T-helper 17 cell (primary cell): Measurements from ENCODE around the gene SMARCB1. TPM values are rescaled to one million over a fixed set of nuclear protein-coding genes. Genes with fewer than 3 reads are reported as not detected.
A peak's percentile ranks its signal among the peaks of the same experiment; 100 is the strongest.

Source experiments
- ATAC-seq: fragments of 150-1000 bp; cut with Tn5 transposase; 2 replicates; pipeline ENCODE4 v1.10.0; 2021; ENCODE audit warnings: mild to moderate bottlenecking, moderate library complexity
- DNase-seq, 3 donors: peaks; one replicate each; pipeline versions ENCODE4 v3.0.0 to v3.0.0-alpha.2; 2020 to 2021
- H3K9me3 ChIP-seq: one replicate; pipeline ENCODE4 v1.7.0; 2013; ENCODE audit warnings: low read length, mild to moderate bottlenecking; ENCODE audit not compliant: control insufficient read depth, poor library complexity, severe bottlenecking
- H3K27ac Mint-ChIP-seq: one replicate; pipeline ENCODE4 v1.8.0; 2022; ENCODE audit warnings: mild to moderate bottlenecking, moderate library complexity, mixed read lengths
- H3K27me3 Mint-ChIP-seq: one replicate; pipeline ENCODE4 v1.8.0; 2022; ENCODE audit warnings: mixed read lengths
- H3K36me3 Mint-ChIP-seq: one replicate; pipeline ENCODE4 v1.8.0; 2022; ENCODE audit warnings: low read depth, mixed read lengths
- H3K4me1 Mint-ChIP-seq: one replicate; pipeline ENCODE4 v1.8.0; 2022; ENCODE audit warnings: mild to moderate bottlenecking, mixed read lengths
- H3K4me3 Mint-ChIP-seq: one replicate; pipeline ENCODE4 v1.8.0; 2022; ENCODE audit warnings: mild to moderate bottlenecking, moderate library complexity, mixed read lengths
- total RNA-seq, 4 donors: library from RNA in 2 of 4; stranded (reverse) in 2 of 4; gene quantifications; one replicate each; pipeline ENCODE4 v1.2.3 and lab custom pipeline; 2022 to 2026

Gene SMARCB1
- total RNA-seq, 2 donors from 2014 or later: 45.0 to 53.6 TPM

GRCh38 chr22:23767303-23767672 is 19.5 kb upstream of the SMARCB1 start:
- peak overlapping the region; percentile 86 for H3K4me3 Mint-ChIP-seq
- no peak overlapping the region for H3K27ac Mint-ChIP-seq
- no peaks in the 10 kb centered on the region for H3K36me3 Mint-ChIP-seq
- H3K9me3 ChIP-seq: no peaks in the 10 kb centered on the region
- H3K4me1 Mint-ChIP-seq: peaks cover 20% of the 10 kb centered on the region
- no peak for DNase-seq
- no peaks in the 10 kb centered on the region for H3K27me3 Mint-ChIP-seq
- no peak for ATAC-seq

- no peaks in the 10 kb centered on the region for H3K27me3 Mint-ChIP-seq
- no peak within 1 kb of the TSS for H3K27ac Mint-ChIP-seq
- peak within 1 kb of the TSS; percentile 86 for H3K4me3 Mint-ChIP-seq
- peak; percentile 62 to 66 (median 66) for DNase-seq
- H3K36me3 Mint-ChIP-seq: no peaks in the 10 kb centered on the region
- no peaks in the 10 kb centered on the region for H3K9me3 ChIP-seq
- ATAC-seq: peak; percentile 80
- peaks cover 15% of the 10 kb centered on the region for H3K4me1 Mint-ChIP-seq
Observed at GRCh38 chr22:23767673-23768548, 18.9 kb upstream of the SMARCB1 start, which contains the start of gene CHCHD10. Gene CHCHD10 (minus strand): TSS chr22:23767972. CDS start chr22:23767874, 98 bp downstream.

DNA sequence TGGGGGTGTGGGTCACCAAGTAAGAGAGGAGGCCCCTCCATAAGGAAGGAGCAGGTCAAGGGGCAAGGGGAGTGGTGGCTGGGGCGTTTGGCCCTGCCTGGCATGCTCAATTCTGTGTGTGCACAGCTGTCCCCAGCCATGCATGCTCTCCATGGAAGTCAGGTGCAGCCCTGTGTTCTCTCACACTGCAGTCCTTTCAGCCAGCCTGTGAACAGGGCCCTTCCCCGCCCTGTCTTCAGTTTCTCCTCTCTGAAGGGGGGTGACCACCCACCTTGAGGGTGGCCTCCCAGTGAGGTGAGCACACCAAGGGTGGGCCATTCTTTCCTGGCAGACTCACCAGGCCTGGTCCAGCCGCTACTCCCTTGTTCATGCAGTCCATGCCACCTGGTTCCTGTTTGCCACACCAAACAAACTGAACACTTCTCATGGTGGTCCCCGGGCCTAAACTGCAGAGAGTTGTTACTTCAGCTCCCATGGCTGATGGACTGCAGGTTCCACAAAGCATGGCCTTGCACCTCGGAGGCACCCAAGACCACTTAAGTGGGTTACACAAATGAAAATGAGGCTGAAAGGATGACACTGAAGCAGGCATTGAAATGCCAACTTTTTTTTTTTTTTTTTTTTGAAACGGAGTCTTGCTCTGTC is 17.3 kb upstream of the SMARCB1 start:
- H3K27ac Mint-ChIP-seq: no peak overlapping the region
- ATAC-seq (no peak), DNase-seq (no peak)
- H3K4me3 Mint-ChIP-seq: peak overlapping the region; percentile 58
- H3K9me3 ChIP-seq: no peaks in the 10 kb centered on the region
- peaks cover 2% of the 10 kb centered on the region for H3K36me3 Mint-ChIP-seq
- no peaks in the 10 kb centered on the region for H3K27me3 Mint-ChIP-seq
- peaks cover 15% of the 10 kb centered on the region for H3K4me1 Mint-ChIP-seq

DNA sequence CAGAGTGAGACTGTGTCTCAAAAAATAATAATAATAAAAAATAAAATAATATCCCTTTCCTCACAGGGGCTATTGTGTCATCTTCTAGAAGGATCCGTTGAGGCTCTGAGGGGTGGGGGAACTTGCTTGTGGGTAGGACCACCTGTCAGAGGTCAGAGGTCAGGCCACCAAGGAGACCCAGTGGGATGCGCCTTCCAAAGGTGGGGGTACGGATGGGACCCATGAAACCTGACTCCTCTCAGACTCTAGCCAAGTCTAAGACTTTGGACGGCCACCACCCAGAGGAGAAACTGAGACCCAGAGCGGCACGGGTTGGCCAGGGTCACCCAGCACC is 14.5 kb upstream of the SMARCB1 start:
- no peaks in the 10 kb centered on the region for H3K9me3 ChIP-seq
- no peak for DNase-seq
- H3K27ac Mint-ChIP-seq: no peak overlapping the region
- peak overlapping the region; percentile 69 for H3K4me3 Mint-ChIP-seq
- ATAC-seq: no peak
- H3K36me3 Mint-ChIP-seq: peaks cover 2% of the 10 kb centered on the region
- no peaks in the 10 kb centered on the region for H3K27me3 Mint-ChIP-seq
- peaks cover 9% of the 10 kb centered on the region for H3K4me1 Mint-ChIP-seq

DNA sequence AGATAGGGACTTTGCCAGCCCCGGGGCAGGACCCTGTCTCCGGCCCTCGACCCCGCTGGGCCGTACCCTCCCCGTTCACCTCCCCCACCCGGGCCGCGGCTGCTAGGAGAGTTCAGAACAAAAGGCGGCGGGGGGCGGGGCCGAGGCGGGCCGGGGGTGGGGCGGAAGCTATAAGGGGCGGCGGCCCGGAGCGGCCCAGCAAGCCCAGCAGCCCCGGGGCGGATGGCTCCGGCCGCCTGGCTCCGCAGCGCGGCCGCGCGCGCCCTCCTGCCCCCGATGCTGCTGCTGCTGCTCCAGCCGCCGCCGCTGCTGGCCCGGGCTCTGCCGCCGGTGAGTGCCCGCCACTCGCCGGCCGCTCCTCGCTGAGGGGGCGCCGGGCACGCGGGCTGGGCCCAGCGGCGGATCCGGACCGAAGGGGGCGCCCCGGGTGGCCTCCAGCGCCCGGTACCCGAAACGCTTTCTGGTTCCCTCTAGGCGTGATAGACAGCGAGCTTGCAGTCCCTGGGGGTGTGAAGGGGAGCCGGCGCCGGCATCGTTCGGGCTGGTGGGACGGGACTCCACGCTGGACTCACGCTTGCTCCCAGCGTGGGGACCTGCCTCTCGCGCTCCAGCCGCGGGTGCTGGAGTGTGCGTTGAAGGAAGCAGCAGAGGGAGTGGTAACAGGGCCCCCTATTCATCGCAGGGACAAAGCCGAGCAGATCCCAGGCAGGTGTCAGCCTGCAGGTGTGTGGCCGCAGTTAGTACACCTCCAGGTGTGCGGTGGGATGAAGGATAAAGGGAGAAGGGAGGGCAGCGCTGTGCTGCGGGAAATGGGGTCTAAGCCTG is 13.9 kb upstream of the SMARCB1 start, which contains the start of gene MMP11:
Gene MMP11 (plus strand): TSS at position 201 of the 825 bp plus-strand sequence. CDS start 22 bp downstream, at position 223.
- Mint-ChIP-seq H3K4me3 (peak within 1 kb of the TSS; percentile 86), H3K27ac (peak within 1 kb of the TSS; percentile 63), H3K36me3 (peaks cover 2% of the 10 kb centered on the region), H3K4me1 (peaks cover 9% of the 10 kb centered on the region), H3K27me3 (no peaks in the 10 kb centered on the region)
- ATAC-seq: peak; percentile 57
- peak; percentile 33 to 60 (median 48) for DNase-seq
- no peaks in the 10 kb centered on the region for H3K9me3 ChIP-seq

GRCh38 chr22:23773483-23774113 is 13.2 kb upstream of the SMARCB1 start:
- Mint-ChIP-seq H3K4me3 (peak overlapping the region; percentile 86), H3K27ac (peak overlapping the region; percentile 63), H3K36me3 (peaks cover 2% of the 10 kb centered on the region)

GRCh38 chr22:23774114-23774921 is 12.4 kb upstream of the SMARCB1 start:
- Mint-ChIP-seq H3K36me3 (peaks cover 2% of the 10 kb centered on the region), H3K27ac (no peak overlapping the region), H3K27me3 (no peaks in the 10 kb centered on the region), H3K4me1 (peaks cover 9% of the 10 kb centered on the region), H3K4me3 (no peak overlapping the region)
- ATAC-seq: no peak
- H3K9me3 ChIP-seq: no peaks in the 10 kb centered on the region
- DNase-seq: no peak

More at GRCh38 chr22:23773483-23774113, 13.2 kb upstream of the SMARCB1 start:
- DNase-seq (no peak), ATAC-seq (no peak)
- no peaks in the 10 kb centered on the region for H3K9me3 ChIP-seq
- Mint-ChIP-seq H3K4me1 (peaks cover 9% of the 10 kb centered on the region), H3K27me3 (no peaks in the 10 kb centered on the region)

- Mint-ChIP-seq H3K27me3 (no peaks in the 10 kb centered on the region), H3K4me1 (peaks cover 9% of the 10 kb centered on the region), H3K4me3 (no peak overlapping the region), H3K27ac (peak overlapping the region; percentile 61), H3K36me3 (peaks cover 2% of the 10 kb centered on the region)
- DNase-seq: no peak
- no peak for ATAC-seq
- H3K9me3 ChIP-seq: no peaks in the 10 kb centered on the region
Observed at GRCh38 chr22:23774922-23775436, 11.8 kb upstream of the SMARCB1 start.

DNA sequence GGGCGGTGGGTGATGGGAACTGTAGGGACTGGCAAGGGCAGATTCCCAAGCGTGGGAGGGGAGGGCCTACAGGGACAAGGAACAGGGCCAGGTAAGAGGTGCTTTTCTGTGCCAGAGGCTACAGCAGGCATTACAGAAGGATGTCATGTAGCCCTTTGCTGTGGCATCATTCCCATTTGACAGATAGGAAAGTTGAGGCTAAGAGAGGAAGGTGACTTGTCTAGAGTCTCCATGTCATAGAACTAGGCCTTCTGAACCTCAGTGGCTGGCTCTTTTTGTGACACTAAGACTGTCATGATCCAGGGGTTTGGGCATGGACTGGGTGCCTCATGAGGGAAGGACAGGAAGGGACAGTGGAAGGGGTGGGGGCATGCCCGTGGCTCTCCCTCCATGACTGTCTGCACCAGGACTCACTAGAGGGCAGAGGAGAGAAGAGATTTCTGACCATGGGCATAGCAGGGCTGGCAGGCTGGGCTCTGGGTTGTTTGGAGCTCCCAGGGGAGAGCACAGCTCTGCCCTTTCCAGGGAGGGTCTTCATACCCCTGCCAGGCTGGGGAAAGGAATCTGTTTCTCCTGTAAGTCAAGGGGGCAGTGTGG is 10.9 kb upstream of the SMARCB1 start:
- no peak for ATAC-seq
- peak overlapping the region; percentile 61 for H3K27ac Mint-ChIP-seq
- no peak for DNase-seq
- peaks cover 9% of the 10 kb centered on the region for H3K4me1 Mint-ChIP-seq
- H3K27me3 Mint-ChIP-seq: no peaks in the 10 kb centered on the region
- H3K9me3 ChIP-seq: no peaks in the 10 kb centered on the region
- H3K36me3 Mint-ChIP-seq: peaks cover 2% of the 10 kb centered on the region
- no peak overlapping the region for H3K4me3 Mint-ChIP-seq

DNA sequence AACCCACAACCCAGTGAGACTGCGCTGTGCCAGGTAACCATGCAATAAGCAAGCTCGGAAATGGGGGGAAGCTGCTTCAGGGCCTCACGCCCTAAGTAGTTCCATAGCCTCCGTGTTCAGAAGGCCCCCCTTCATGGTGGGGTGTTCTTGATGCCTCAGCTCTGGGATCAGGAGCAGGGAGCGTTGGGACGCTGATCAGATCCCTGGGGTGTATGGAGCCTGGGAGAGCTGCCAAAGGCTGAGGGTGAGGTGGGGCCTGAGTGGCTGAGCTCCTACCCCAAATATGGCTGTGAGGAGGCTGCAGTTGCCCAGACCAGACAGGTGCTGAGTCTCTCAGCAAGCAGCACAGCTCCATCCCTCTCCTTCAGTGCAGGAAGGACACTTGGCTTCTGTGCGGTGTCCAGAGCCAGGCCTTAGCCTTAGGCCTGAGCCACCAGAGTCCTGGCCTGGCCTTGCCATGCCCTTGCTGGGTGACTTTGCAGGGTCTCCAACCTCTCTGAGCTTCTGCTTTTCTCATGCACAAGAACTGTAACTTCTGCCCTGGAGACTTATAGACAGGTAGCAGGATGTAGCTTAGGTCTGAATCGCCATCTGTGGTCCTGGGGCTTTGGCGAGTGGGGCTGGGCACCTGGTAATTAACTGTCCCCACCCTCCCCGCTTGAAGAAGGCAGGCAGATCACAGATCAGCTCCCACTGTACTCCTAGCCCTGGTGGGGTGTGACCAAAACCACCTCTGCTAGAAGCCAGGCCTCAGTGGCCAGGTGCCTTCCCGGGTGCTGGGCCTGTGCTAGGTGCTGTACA is 8.8 kb upstream of the SMARCB1 start:
- Mint-ChIP-seq H3K36me3 (peaks cover 2% of the 10 kb centered on the region), H3K27me3 (no peaks in the 10 kb centered on the region), H3K4me3 (no peak overlapping the region), H3K27ac (peak overlapping the region; percentile 11), H3K4me1 (peaks cover 6% of the 10 kb centered on the region)
- no peak for ATAC-seq
- no peak for DNase-seq
- no peaks in the 10 kb centered on the region for H3K9me3 ChIP-seq

DNA sequence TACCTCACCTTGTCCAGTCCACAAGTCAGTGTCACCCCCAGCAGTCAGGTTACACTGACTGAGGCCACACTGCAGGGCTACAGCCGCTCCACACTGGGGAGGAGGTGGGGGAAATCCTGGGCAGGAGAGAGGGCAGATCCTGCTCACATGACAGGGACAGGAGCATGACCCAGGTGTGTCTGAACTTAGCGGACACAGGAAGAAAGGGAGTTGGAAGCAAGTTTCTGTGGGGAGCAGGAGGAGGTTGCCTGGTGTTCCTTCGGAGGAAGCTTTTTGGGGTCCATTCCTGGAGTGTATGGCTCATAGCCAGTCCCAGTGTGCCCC is 8.2 kb upstream of the SMARCB1 start:
- Mint-ChIP-seq H3K36me3 (no peaks in the 10 kb centered on the region), H3K4me1 (peaks cover under 1% of the 10 kb centered on the region), H3K27ac (no peak overlapping the region), H3K4me3 (no peak overlapping the region), H3K27me3 (no peaks in the 10 kb centered on the region)
- no peaks in the 10 kb centered on the region for H3K9me3 ChIP-seq
- no peak for ATAC-seq
- DNase-seq: no peak
